Ectodermal cell (in vitro differentiated cells): Measurements from ENCODE around the gene RAB3C.

Source experiments
- H3K27ac ChIP-seq: 2 replicates; pipeline ENCODE4 v1.7.0; 2013; ENCODE audit warnings: mild to moderate bottlenecking, low read depth, low read length; ENCODE audit not compliant: insufficient read depth, poor library complexity, severe bottlenecking
- H3K27me3 ChIP-seq: 2 replicates; pipeline ENCODE4 v1.7.0; 2013; ENCODE audit warnings: mild to moderate bottlenecking, low read length; ENCODE audit not compliant: insufficient read depth, control insufficient read depth, poor library complexity, severe bottlenecking
- H3K36me3 ChIP-seq: one replicate; pipeline ENCODE4 v1.7.0; 2013; ENCODE audit warnings: low read length; ENCODE audit not compliant: control insufficient read depth, insufficient read depth
- H3K4me1 ChIP-seq: one replicate; pipeline ENCODE4 v1.7.0; 2013; ENCODE audit warnings: low read length; ENCODE audit not compliant: control insufficient read depth, insufficient read depth
- H3K4me3 ChIP-seq: 2 replicates; pipeline ENCODE4 v1.7.0; 2013; ENCODE audit warnings: low read depth, low read length, control low read depth; ENCODE audit not compliant: insufficient read depth
- H3K9me3 ChIP-seq: 2 replicates; pipeline ENCODE4 v1.7.0; 2013; ENCODE audit warnings: mild to moderate bottlenecking, low read length, moderate library complexity; ENCODE audit not compliant: control insufficient read depth
- WGBS, 2 experiments: methylation state at CpG; one replicate each; pipeline ENCODE4 v1.1.7; 2013; ENCODE audit warnings: missing lambda C conversion rate in 2 of 2; 5-methylcytosine and 5-hydroxymethylcytosine counted together

RAB3C gene

GRCh38 chr5:58834242-58835225 is 251.7 kb downstream of the RAB3C start:
- H3K27ac ChIP-seq: no peak overlapping the region
- H3K4me3 ChIP-seq: no peak overlapping the region
- no peaks in the 10 kb centered on the region for H3K36me3 ChIP-seq
- no peaks in the 10 kb centered on the region for H3K4me1 ChIP-seq
- no peaks in the 10 kb centered on the region for H3K9me3 ChIP-seq
- H3K27me3 ChIP-seq: no peaks in the 10 kb centered on the region

DNA sequence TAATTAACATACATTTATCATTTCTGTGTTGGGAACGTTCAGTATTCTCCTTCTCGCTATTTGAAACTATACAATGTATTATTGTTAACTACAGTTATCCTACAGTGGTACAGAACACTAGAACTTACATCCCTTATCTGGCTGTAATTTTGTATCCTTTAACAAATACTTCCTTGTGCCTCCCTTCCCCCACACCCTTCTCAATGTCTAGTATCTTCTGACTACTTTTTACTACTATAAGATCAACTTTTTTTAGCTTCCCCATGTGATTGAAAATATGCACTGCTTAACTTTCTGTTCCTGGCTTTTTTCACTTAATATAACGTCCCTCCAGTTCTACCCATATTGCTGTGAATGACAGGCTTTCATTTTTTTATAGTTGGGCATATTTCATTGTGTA is 253.5 kb downstream of the RAB3C start:
- no peaks in the 10 kb centered on the region for H3K9me3 ChIP-seq
- no peak overlapping the region for H3K27ac ChIP-seq
- no peak overlapping the region for H3K4me3 ChIP-seq
- no peaks in the 10 kb centered on the region for H3K4me1 ChIP-seq
- H3K36me3 ChIP-seq: no peaks in the 10 kb centered on the region
- no peaks in the 10 kb centered on the region for H3K27me3 ChIP-seq
- WGBS, 2 experiments: 100% methylated on average over 1 of the region's 3 CpGs; no CpG with 5 or more reads in 1 of the 2 experiments

DNA sequence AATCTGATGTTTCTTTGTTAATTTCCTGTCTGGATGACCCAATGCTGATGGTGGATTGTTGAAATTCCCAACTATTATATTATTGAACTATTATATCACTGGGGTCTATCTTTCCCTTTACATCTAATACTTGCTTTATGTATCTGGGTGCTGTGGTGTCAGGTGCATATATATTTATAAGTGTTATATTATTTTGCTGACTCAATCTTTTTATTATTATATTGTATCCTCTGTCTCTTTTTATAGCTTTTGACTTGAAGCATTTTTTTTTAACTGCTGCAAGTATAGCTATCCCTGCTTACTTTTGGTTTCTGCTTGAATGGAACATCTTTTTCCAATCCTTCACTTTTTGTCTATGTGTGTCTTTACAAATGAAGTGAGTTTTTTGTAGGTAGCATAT is 255.9 kb downstream of the RAB3C start:
- Histone ChIP-seq H3K36me3 (no peaks in the 10 kb centered on the region), H3K4me1 (no peaks in the 10 kb centered on the region), H3K27me3 (no peaks in the 10 kb centered on the region), H3K4me3 (no peak overlapping the region), H3K27ac (no peak overlapping the region), H3K9me3 (no peaks in the 10 kb centered on the region)

DNA sequence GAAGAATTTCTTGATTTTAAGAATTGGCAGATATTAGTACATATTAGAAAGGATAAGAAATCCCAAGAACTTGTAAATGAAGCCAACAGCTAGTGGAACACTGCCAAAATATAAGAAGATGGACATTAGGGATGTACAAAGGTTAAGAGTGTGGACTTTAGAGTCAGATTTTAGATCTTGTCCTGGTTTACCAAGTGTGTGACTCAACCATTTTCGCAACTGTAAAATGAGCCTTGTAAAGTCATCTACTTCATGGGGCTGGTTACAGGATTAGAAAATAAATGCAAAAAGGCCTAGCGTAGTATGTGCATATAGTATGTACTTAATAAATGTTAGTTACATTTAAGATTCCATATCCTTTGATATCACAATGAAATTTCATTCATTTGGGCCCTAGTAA is 260.0 kb downstream of the RAB3C start:
- Histone ChIP-seq H3K4me3 (no peak overlapping the region), H3K9me3 (no peaks in the 10 kb centered on the region), H3K27me3 (no peaks in the 10 kb centered on the region), H3K27ac (no peak overlapping the region), H3K36me3 (no peaks in the 10 kb centered on the region), H3K4me1 (no peaks in the 10 kb centered on the region)
- WGBS, 2 experiments: 96 to 100% methylated on average over 1 of the region's 2 CpGs

DNA sequence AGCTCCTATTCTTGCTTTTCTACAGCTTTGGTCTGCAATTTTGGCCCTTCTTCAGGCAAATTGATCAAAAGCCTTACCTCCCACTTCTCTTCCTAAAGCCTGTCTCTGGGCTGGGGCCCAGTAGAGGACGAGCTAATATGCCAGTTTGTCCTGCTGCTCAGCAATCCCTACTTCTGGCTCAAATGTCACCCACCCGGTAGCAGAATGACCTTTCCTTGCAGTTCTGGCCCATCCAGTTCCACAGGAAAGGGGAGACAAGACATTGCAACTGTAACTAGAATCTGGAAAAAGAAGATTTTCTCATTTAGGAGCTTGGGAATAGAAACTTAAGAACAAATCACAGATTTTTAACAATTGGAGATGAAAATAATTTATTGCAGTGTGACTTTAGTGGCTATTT is 261.5 kb downstream of the RAB3C start:
- Histone ChIP-seq H3K27ac (no peak overlapping the region), H3K27me3 (no peaks in the 10 kb centered on the region), H3K4me1 (peaks cover 5% of the 10 kb centered on the region), H3K36me3 (no peaks in the 10 kb centered on the region), H3K4me3 (no peak overlapping the region), H3K9me3 (no peaks in the 10 kb centered on the region)
- 72 to 84% methylated on average over 2 of the region's 2 CpGs for WGBS, 2 experiments

GRCh38 chr5:58847041-58847440 is 264.2 kb downstream of the RAB3C start:
- 87 to 90% methylated on average over 5 of the region's 5 CpGs for WGBS, 2 experiments
- Histone ChIP-seq H3K4me3 (no peak overlapping the region), H3K4me1 (peaks cover 15% of the 10 kb centered on the region), H3K9me3 (no peaks in the 10 kb centered on the region), H3K36me3 (no peaks in the 10 kb centered on the region), H3K27me3 (no peaks in the 10 kb centered on the region), H3K27ac (no peak overlapping the region)

- Histone ChIP-seq H3K4me3 (no peak overlapping the region), H3K27me3 (no peaks in the 10 kb centered on the region), H3K9me3 (no peaks in the 10 kb centered on the region), H3K36me3 (no peaks in the 10 kb centered on the region), H3K4me1 (peaks cover 15% of the 10 kb centered on the region), H3K27ac (no peak overlapping the region)
- WGBS, 2 experiments: 80 to 100% methylated on average over 1 of the region's 1 CpG
These were observed 266.3 kb downstream of the RAB3C start for GRCh38 chr5:58849223-58849622.

- Histone ChIP-seq H3K4me3 (no peak overlapping the region), H3K9me3 (no peaks in the 10 kb centered on the region), H3K27ac (no peak overlapping the region), H3K36me3 (no peaks in the 10 kb centered on the region), H3K27me3 (no peaks in the 10 kb centered on the region), H3K4me1 (peaks cover 15% of the 10 kb centered on the region)
- 43 to 50% methylated on average over 3 of the region's 3 CpGs for WGBS, 2 experiments
These were observed 267.2 kb downstream of the RAB3C start for GRCh38 chr5:58849921-58850667.

- no peak overlapping the region for H3K27ac ChIP-seq
These were observed 268.3 kb downstream of the RAB3C start for GRCh38 chr5:58851153-58851552.

GRCh38 chr5:58851571-58851970 is 268.7 kb downstream of the RAB3C start:
- WGBS, 2 experiments: 93 to 100% methylated on average over 5 of the region's 5 CpGs
- Histone ChIP-seq H3K4me3 (no peak overlapping the region), H3K4me1 (peaks cover 15% of the 10 kb centered on the region), H3K27me3 (no peaks in the 10 kb centered on the region), H3K9me3 (no peaks in the 10 kb centered on the region), H3K36me3 (no peaks in the 10 kb centered on the region), H3K27ac (no peak overlapping the region)

More at GRCh38 chr5:58851153-58851552, 268.3 kb downstream of the RAB3C start:
- Histone ChIP-seq H3K4me3 (no peak overlapping the region), H3K36me3 (no peaks in the 10 kb centered on the region), H3K4me1 (peaks cover 15% of the 10 kb centered on the region), H3K9me3 (no peaks in the 10 kb centered on the region), H3K27me3 (no peaks in the 10 kb centered on the region)
- 62 to 71% methylated on average over 5 to 7 of the region's 7 CpGs for WGBS, 2 experiments
